Measurements from ENCODE around the gene CD79B. TPM values are rescaled to one million over a fixed set of nuclear protein-coding genes. Genes with fewer than 3 reads are reported as not detected.

The CD79B gene
- total RNA-seq, 1 donor from 2014 or later, result 3.4 TPM

DNA sequence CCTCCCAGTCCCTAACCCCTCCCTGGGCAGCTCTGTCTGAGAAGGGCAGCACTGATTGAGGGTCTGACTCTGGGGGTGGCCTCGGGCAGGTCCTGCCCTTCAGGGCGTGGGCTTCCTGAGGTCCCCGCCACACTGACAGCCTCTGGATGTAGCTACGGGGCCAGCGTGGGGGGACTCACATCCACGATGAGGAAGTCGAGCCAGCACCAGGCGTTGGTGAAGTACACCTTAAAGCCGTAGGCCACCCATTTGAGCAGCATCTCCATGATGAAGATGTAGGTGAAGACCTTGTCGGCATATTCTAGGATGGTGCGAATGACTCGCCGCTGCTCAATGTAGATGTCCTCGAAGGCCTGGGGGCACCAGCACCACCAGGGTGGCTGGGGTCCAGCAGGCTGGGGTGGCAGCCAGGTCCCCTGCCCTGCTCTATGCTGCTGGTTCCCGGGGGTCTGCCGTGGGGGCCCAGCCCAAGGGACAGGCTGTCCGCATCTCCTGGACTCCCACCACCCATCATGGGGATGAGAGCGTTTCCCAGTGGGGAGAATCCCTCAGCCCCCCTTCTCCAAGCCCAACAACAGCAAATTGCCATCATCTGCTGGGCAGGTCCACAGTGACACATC lies 15.7 kb upstream of the CD79B start:
- TF ChIP-seq, protein P1, sequence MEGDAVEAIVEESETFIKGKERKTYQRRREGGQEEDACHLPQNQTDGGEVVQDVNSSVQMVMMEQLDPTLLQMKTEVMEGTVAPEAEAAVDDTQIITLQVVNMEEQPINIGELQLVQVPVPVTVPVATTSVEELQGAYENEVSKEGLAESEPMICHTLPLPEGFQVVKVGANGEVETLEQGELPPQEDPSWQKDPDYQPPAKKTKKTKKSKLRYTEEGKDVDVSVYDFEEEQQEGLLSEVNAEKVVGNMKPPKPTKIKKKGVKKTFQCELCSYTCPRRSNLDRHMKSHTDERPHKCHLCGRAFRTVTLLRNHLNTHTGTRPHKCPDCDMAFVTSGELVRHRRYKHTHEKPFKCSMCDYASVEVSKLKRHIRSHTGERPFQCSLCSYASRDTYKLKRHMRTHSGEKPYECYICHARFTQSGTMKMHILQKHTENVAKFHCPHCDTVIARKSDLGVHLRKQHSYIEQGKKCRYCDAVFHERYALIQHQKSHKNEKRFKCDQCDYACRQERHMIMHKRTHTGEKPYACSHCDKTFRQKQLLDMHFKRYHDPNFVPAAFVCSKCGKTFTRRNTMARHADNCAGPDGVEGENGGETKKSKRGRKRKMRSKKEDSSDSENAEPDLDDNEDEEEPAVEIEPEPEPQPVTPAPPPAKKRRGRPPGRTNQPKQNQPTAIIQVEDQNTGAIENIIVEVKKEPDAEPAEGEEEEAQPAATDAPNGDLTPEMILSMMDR (IDR thresholded peaks at IDR 0.05; ENCODE audit: unreplicated experiment), result no peak
- Mint-ChIP-seq H3K9me3 (ENCODE audit: unreplicated experiment) (no peaks in the 10 kb centered on the region), H3K4me1 (ENCODE audit: unreplicated experiment) (no peaks in the 10 kb centered on the region), H3K36me3 (ENCODE audit: low read depth, unreplicated experiment) (no peaks in the 10 kb centered on the region), H3K27ac (ENCODE audit: unreplicated experiment) (no peak overlapping the region), H3K4me3 (ENCODE audit: unreplicated experiment) (no peak overlapping the region), H3K27me3 (ENCODE audit: unreplicated experiment) (peaks cover 5% of the 10 kb centered on the region)
- no peak for DNase-seq (ENCODE audit: low spot score)

DNA sequence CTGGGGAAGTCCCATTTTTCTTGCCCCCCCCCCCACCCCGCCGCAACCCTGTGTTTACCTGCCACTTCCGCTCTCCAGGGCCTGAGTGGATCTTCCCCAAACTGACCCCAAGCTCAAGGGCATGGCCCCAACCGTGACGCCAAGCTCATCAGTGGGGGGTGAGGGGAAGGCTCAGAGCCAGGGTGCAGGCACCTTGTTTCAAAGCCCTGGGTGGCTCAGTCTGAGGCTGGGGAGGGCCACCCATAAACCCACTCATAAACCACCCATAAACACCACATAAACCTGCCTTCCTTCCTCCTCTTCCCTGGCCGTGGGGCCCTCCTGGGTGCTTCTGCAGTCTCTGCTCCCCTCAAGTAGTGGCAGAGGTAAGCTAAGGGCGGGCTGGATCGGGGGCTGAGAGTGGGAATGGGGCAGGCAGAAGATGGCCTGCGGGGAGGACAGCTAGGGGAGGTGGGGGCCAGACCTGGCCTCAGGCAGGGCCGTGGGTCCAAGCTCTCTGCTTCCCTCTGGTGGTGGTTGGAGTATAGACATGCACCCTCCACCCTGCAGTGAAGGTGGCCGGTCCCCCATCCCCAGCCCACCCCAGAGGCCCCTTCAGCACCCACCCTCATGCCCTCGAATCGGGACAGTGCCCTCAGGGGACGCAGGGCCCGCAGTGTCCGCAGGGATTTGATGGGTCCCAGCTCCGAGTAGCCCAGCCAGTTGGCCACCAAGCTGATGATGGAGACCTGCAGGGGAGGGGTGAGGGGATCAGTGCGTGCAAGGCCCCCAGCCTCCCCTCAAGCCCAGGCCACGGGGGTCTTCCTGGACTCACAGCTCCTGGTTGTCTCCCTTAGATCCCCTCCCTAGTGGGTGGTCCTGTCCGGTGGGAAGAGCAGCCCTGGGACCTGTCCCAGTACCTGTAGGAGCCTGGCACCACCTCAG lies 14.6 kb upstream of the CD79B start:
- DNase-seq (ENCODE audit: low spot score), result peak; percentile 71
- Mint-ChIP-seq H3K27me3 (ENCODE audit: unreplicated experiment) (peaks cover 8% of the 10 kb centered on the region), H3K36me3 (ENCODE audit: low read depth, unreplicated experiment) (no peaks in the 10 kb centered on the region), H3K4me1 (ENCODE audit: unreplicated experiment) (no peaks in the 10 kb centered on the region), H3K4me3 (ENCODE audit: unreplicated experiment) (no peak overlapping the region), H3K27ac (ENCODE audit: unreplicated experiment) (no peak overlapping the region), H3K9me3 (ENCODE audit: unreplicated experiment) (no peaks in the 10 kb centered on the region)
- TF ChIP-seq, protein P1 (IDR thresholded peaks at IDR 0.05; ENCODE audit: unreplicated experiment), result peak; percentile 71

DNA sequence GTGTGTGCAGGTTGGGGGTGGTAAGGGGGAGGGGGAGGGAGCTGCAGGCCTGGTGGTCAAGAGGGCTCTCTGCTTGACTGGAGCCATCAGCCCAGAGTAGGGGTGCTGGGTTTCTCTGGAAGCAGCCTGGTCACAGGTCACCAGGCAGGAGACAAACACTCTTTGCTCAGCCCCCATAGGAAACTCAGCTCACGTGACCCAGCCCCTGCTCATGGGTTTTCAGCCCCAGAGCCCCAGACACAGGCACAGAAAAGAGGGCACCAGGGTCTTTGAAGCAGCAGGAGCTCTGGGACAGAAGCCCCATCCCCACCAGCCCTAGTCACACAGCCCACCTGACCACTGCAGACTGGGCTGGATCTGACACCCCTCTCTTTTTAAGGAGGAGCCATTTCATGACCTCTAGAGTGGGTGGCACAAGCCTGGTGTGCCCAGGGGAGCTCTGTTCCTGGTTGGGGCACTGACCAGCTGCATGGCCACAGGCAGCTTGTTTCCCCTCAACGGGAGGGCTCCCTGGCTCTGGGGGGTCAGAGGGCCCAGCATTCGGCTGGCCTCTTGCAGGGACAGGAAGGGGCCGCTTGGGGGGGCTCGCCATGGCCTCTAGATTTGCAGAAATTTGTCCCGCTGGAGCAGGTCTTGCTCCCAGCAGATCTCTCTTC lies 13.8 kb upstream of the CD79B start:
- DNase-seq (ENCODE audit: low spot score), result no peak
- Mint-ChIP-seq H3K9me3 (ENCODE audit: unreplicated experiment) (no peaks in the 10 kb centered on the region), H3K4me1 (ENCODE audit: unreplicated experiment) (no peaks in the 10 kb centered on the region), H3K36me3 (ENCODE audit: low read depth, unreplicated experiment) (no peaks in the 10 kb centered on the region), H3K27me3 (ENCODE audit: unreplicated experiment) (peaks cover 11% of the 10 kb centered on the region), H3K4me3 (ENCODE audit: unreplicated experiment) (no peak overlapping the region), H3K27ac (ENCODE audit: unreplicated experiment) (no peak overlapping the region)
- TF ChIP-seq, protein P1 (IDR thresholded peaks at IDR 0.05; ENCODE audit: unreplicated experiment), result no peak

DNA sequence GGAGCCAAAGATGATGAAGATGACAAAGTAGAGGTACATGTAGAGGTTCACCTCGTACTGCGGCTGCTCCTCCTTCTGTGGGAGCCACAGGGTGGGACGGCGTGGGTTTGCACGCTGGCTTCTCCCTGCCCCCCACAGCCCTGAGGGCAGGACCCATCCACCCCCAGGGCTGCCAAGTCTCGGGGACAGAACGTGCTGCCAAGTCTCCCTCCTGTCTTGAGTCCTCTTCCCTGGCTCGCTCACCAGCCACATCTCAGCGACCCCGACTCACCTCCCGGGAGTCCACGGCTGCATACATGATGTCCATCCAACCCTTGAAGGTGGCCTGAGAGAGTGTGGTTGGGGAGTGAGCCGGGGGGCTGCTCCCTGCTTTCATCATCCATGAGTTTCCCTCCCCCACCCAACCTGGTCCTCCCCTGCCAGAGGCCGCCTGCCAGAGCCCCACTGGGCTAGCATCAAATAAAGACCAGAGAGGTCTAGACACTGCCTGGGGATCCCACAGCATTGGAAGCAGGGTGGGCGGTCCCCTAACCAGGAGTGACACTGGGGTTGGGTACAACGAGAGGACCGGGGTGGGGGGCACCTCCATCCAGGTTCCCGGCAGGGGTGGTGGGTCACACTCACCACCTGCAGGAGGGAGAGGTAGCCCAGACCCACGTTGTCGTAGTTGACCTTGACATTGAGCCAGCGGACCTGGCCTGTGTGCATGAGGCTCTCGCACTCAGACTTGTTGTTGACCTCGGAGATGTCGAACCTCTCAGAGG lies 12.8 kb upstream of the CD79B start:
- DNase-seq (ENCODE audit: low spot score), result no peak
- H3K27me3 Mint-ChIP-seq (ENCODE audit: unreplicated experiment), result peaks cover 13% of the 10 kb centered on the region
- no peak overlapping the region for H3K4me3 Mint-ChIP-seq (ENCODE audit: unreplicated experiment)
- no peaks in the 10 kb centered on the region for H3K36me3 Mint-ChIP-seq (ENCODE audit: low read depth, unreplicated experiment)
- TF ChIP-seq, protein P1 (IDR thresholded peaks at IDR 0.05; ENCODE audit: unreplicated experiment), result no peak
- no peak overlapping the region for H3K27ac Mint-ChIP-seq (ENCODE audit: unreplicated experiment)
- no peaks in the 10 kb centered on the region for H3K9me3 Mint-ChIP-seq (ENCODE audit: unreplicated experiment)
- no peaks in the 10 kb centered on the region for H3K4me1 Mint-ChIP-seq (ENCODE audit: unreplicated experiment)

Data from endothelial cell (in vitro differentiated cells).